GM13976 (cell line): Measurements from ENCODE around the gene SSC5D.
"Not testable (repeated sequence)": the region's sequence is repeated elsewhere in the genome, so short reads cannot be mapped to it uniquely, and the experiment has no call there.

Experiments used
- DNase-seq: peaks from one replicate; pipeline ENCODE4 v3.0.0; 2012; ENCODE audit warnings: low spot score
- CTCF ChIP-seq: IDR thresholded peaks from 2 replicates; pipeline ENCODE4 v1.5.1; 2012; ENCODE audit warnings: borderline replicate concordance, mild to moderate bottlenecking; ENCODE audit not compliant: insufficient read depth; ENCODE audit errors: extremely low read depth, missing control alignments, control extremely low read depth
- in situ Hi-C: fragments of 300-500 bp; cut with MboI; formaldehyde crosslinking; loops from one replicate; pipeline ENCODE4 v1.12.0; 2022; ENCODE audit warnings: low sequenced_read_pairs, mixed read lengths, inconsistent platforms; ENCODE audit not compliant: unreplicated experiment

Gene SSC5D

DNA sequence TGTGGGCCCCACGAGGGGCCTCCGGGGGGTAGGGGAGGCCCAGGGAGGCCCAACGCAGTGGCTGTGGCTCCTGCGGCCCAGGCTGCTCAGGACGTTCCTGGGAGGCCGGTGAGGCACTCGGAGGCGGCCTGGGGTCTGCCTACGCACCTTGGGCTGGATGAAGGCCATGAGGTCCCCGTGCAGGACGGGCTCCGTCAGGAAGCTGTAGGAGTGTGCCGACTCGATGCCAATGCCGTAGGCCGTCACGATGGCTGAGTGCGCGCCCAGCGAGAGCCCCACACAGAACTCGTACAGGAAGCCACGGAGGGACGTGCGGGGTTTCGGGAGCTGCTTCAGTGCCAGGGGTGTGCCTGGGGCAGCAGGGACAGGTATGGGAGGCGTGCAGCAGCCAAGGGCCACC is 42.8 kb downstream of the SSC5D start:
- no peak for DNase-seq
- no peak for TF ChIP-seq CTCF

GRCh38 chr19:55534280-55534679 is 46.0 kb downstream of the SSC5D start:
- DNase-seq, in situ Hi-C loops: not testable (repeated sequence)

More for the DNA sequence above, 42.8 kb downstream of the SSC5D start:
- in situ Hi-C loops: no loop called here

GRCh38 chr19:55535173-55535964 is 47.1 kb downstream of the SSC5D start:
- no peak for TF ChIP-seq CTCF
- no peak for DNase-seq
- in situ Hi-C loops: no loop called here

- in situ Hi-C loops: no loop called here
- DNase-seq: no peak
- TF ChIP-seq CTCF: no peak
Measured at GRCh38 chr19:55535965-55536350, 47.7 kb downstream of the SSC5D start.

DNA sequence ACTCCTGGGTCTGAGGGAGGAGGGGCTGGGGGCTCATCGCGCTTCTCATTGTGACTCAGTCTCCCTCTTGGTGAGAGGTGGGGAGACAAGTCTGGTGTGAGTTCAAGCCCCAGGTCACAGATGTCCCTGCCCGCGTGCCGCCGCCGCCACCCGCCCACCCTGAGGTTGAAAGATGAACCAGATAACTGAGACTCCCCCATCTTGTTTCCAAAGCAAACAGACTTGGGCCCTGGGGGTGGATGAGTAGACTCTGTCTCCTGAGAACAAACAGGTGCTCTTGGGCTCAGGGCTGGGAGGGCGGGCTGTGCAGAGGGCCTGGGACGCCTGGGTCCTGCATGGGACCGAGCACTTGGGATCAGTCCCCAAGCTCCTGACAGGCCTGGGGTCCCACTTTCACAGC is 48.1 kb downstream of the SSC5D start:
- DNase-seq: no peak
- in situ Hi-C loops: no loop called here
- TF ChIP-seq CTCF: no peak

DNA sequence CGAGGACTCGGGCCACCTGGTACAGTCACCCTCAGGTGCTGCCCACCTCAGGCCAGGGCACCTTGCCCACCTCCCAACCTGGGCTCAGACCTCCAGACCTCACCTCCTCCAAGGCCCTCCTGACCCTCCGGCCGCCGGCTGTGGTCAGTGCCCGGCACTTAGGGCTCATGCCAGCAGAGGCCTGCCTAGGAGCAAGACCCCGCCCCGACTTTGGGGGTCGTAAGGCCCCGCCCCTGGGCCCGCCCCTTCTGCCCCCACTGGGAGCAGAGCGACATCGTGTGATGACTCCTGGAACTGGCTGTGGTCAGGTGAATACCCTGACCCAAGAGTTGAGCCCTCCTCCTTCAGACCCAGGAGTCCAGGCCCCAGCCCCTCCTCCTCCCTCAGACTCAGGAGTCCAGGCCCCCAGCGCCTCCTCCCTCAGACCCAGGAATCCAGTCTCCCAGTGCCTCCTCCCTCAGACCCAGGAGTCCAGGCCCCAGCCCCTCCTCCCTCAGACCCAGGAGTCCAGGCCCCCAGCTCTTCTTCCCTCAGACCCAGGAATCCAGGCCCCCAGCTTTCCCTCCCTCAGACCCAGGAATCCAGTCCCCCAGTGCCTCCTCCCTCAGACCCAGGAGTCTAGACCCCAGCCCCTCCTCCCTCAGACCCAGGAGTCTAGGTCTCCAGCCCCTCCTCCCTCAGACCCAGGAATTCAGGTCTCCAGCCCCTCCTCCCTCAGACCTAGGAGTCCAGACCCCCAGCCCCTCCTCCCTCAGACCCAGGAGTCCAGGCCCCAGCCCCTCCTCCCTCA is 48.9 kb downstream of the SSC5D start, which contains the start of gene SBK2:
TSS of gene SBK2 (minus strand) at position 183 of the 790 bp plus-strand sequence. CDS start 839 bp downstream, outside the sequence.
- TF ChIP-seq CTCF: no peak
- DNase-seq: no peak
- in situ Hi-C loops: no loop called here

DNA sequence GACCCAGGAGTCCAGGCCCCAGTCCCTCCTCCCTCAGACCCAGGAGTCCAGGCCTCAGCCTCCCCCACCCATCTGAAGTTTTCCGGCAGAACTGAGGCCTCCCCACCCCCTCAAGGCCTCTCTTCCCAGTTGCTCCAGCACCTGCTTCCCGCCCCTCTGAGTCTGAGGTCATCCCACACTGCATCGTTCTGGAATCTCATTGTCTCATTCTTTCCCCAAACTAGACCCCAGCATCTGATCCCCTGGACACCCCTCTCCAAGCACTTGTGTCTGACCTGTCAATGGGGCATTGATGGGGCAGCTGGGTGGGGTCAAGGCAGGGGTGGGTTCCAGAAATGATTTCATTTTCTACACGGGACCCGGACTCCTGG is 49.5 kb downstream of the SSC5D start:
- TF ChIP-seq CTCF: no peak
- no peak for DNase-seq
- in situ Hi-C loops: no loop called here
